Colonic mucosa (tissue), 4 donors: Measurements from ENCODE around the gene GAMT. TPM values are rescaled to one million over a fixed set of nuclear protein-coding genes. Genes with fewer than 3 reads are reported as not detected.

Source experiments
- DNase-seq: peaks from one replicate; pipeline ENCODE4 v3.0.0-alpha.2; 2020
- H3K27ac ChIP-seq: fragments of 200-600 bp; one replicate; pipeline ENCODE4 v1.8.0; 2021
- H3K27me3 ChIP-seq: fragments of 200-600 bp; one replicate; pipeline ENCODE4 v1.8.0; 2021
- H3K36me3 ChIP-seq: fragments of 200-600 bp; one replicate; pipeline ENCODE4 v1.8.0; 2021
- H3K4me1 ChIP-seq: fragments of 200-600 bp; one replicate; pipeline ENCODE4 v1.8.0; 2021; ENCODE audit warnings: mild to moderate bottlenecking
- H3K4me3 ChIP-seq: fragments of 200-600 bp; one replicate; pipeline ENCODE4 v1.8.0; 2021
- H3K9ac ChIP-seq, 2 donors: one replicate each; pipeline ENCODE4 v1.7.0; 2013; ENCODE audit warnings: control low read depth in 2 of 2, low read depth in 2 of 2, low read length in 2 of 2
- H3K9me3 ChIP-seq: fragments of 200-600 bp; one replicate; pipeline ENCODE4 v1.8.0; 2021
- CTCF ChIP-seq: fragments of 200-600 bp; IDR thresholded peaks from one replicate; pipeline ENCODE4 v1.8.0; 2022; ENCODE audit warnings: antibody characterized with exemption, mild to moderate bottlenecking
- intact Hi-C: fragments of 100-400 bp; cut with DNase I; formaldehyde crosslinking; loops from one replicate; pipeline ENCODE4 v1.14.1; 2022
- total RNA-seq, 2 donors: library from RNA; stranded (reverse); fragmentation: NEBNext Ultra II Directional in 1 of 2; extraction: Animal tissue kit (Norgen Biotek cat#: 25700) in 1 of 2; gene quantifications; one replicate each; pipeline ENCODE4 v1.2.1, GENCODE V29; 2021
- donor health status: healthy.
- donor health status: DM: no; HTN: no; CAD: no.
- donor health status: DM: no; HTN: no; CAD: no.

The GAMT gene
- total RNA-seq, 2 donors from 2014 or later: 3.3 to 3.7 TPM

- TF ChIP-seq CTCF: no peak
- Histone ChIP-seq H3K27ac (no peak overlapping the region), H3K27me3 (peaks cover 10% of the 10 kb centered on the region), H3K4me3 (no peak overlapping the region), H3K36me3 (no peaks in the 10 kb centered on the region), H3K9me3 (no peaks in the 10 kb centered on the region), H3K9ac (peak overlapping the region in 1 of 2 donors; percentile 35), H3K4me1 (peaks cover 5% of the 10 kb centered on the region)
- intact Hi-C loops: no loop called here
- no peak for DNase-seq
Observed at GRCh38 chr19:1402411-1403070, 1.2 kb upstream of the GAMT start.

GRCh38 chr19:1401889-1402217 lies 511 bp upstream of the GAMT start:
- intact Hi-C loops: no loop called here
- Histone ChIP-seq H3K27ac (no peak overlapping the region), H3K9me3 (no peaks in the 10 kb centered on the region), H3K36me3 (no peaks in the 10 kb centered on the region), H3K9ac (peak overlapping the region; percentile 33 to 40), H3K4me1 (peaks cover 5% of the 10 kb centered on the region), H3K27me3 (peaks cover 10% of the 10 kb centered on the region), H3K4me3 (peak overlapping the region; percentile 41)
- no peak for TF ChIP-seq CTCF
- DNase-seq: no peak

GRCh38 chr19:1400281-1401137 lies 833 bp downstream of the GAMT start:
- TF ChIP-seq CTCF: no peak
- Histone ChIP-seq H3K9ac (peak overlapping the region; percentile 40 to 78), H3K27ac (no peak overlapping the region), H3K36me3 (no peaks in the 10 kb centered on the region), H3K4me3 (peak overlapping the region; percentile 41), H3K9me3 (no peaks in the 10 kb centered on the region), H3K27me3 (peaks cover 10% of the 10 kb centered on the region), H3K4me1 (peaks cover 8% of the 10 kb centered on the region)
- intact Hi-C loops: no loop called here
- DNase-seq: no peak

- Histone ChIP-seq H3K4me3 (no peak overlapping the region), H3K9me3 (no peaks in the 10 kb centered on the region), H3K9ac (no peak overlapping the region), H3K27me3 (peaks cover 10% of the 10 kb centered on the region), H3K4me1 (peaks cover 8% of the 10 kb centered on the region), H3K27ac (no peak overlapping the region), H3K36me3 (no peaks in the 10 kb centered on the region)
- intact Hi-C loops: no loop called here
- TF ChIP-seq CTCF: no peak
- no peak for DNase-seq
Observed at GRCh38 chr19:1399745-1400144, 1.6 kb downstream of the GAMT start.

GRCh38 chr19:1399079-1399478 lies 2.3 kb downstream of the GAMT start:
- no peaks in the 10 kb centered on the region for H3K36me3 ChIP-seq
- H3K4me1 ChIP-seq: peaks cover 8% of the 10 kb centered on the region
- H3K4me3 ChIP-seq: no peak overlapping the region
- no peak overlapping the region for H3K27ac ChIP-seq
- TF ChIP-seq CTCF: no peak
- intact Hi-C loops: no loop called here
- no peak overlapping the region for H3K9ac ChIP-seq
- H3K27me3 ChIP-seq: peaks cover 10% of the 10 kb centered on the region
- DNase-seq: no peak
- no peaks in the 10 kb centered on the region for H3K9me3 ChIP-seq
